Spleen (tissue), 11 donors: ENCODE measurements around the gene MBNL3. TPM values are rescaled to one million over a fixed set of nuclear protein-coding genes. Genes with fewer than 3 reads are reported as not detected.

Experiments used
- DNase-seq: peaks from one replicate; pipeline ENCODE4 v3.0.0-alpha.2; 2020
- H3K27ac ChIP-seq, 8 donors: fragments of 200-600 bp; sonication (generic) in 7 of 8; 1 replicate in 4 of 8; 2 replicates in 4 of 8; pipeline versions ENCODE4 v1.5.0 to v1.8.0; 2016 to 2021; ENCODE audit warnings: inconsistent platforms in 4 of 8, mild to moderate bottlenecking in 4 of 8, moderate library complexity in 1 of 8
- H3K27me3 ChIP-seq, 7 donors: fragments of 200-600 bp; sonication (generic) in 6 of 7; replicated peaks in 1 of 7; 1 replicate in 4 of 7; 2 replicates in 3 of 7; pipeline versions ENCODE4 v1.5.0 to v1.8.0; 2016 to 2021; ENCODE audit warnings: inconsistent platforms in 3 of 7, mild to moderate bottlenecking in 1 of 7
- H3K36me3 ChIP-seq, 6 donors: fragments of 200-600 bp; sonication (generic) in 5 of 6; 1 replicate in 4 of 6; 2 replicates in 2 of 6; pipeline versions ENCODE4 v1.5.0 to v1.8.0; 2016 to 2021; ENCODE audit warnings: inconsistent platforms in 2 of 6
- H3K4me1 ChIP-seq, 6 donors: fragments of 200-600 bp; sonication (generic) in 5 of 6; 1 replicate in 3 of 6; 2 replicates in 3 of 6; pipeline versions ENCODE4 v1.5.0 to v1.8.0; 2016 to 2021; ENCODE audit warnings: inconsistent platforms in 3 of 6
- H3K4me3 ChIP-seq, 8 donors: fragments of 200-600 bp; sonication (generic) in 7 of 8; 1 replicate in 4 of 8; 2 replicates in 4 of 8; pipeline versions ENCODE4 v1.5.0 to v1.8.0; 2016 to 2021; ENCODE audit warnings: inconsistent platforms in 4 of 8, mild to moderate bottlenecking in 4 of 8, moderate library complexity in 2 of 8
- H3K9me3 ChIP-seq, 8 donors: fragments of 200-600 bp; sonication (generic) in 7 of 8; 1 replicate in 4 of 8; 2 replicates in 4 of 8; pipeline versions ENCODE4 v1.5.0 to v1.8.0; 2016 to 2021; ENCODE audit warnings: inconsistent platforms in 4 of 8
- POLR2A ChIP-seq, 3 donors: fragments of 450-650 bp; IDR thresholded peaks; one replicate each; pipeline ENCODE4 v1.5.1; 2017; ENCODE audit warnings: antibody characterized with exemption in 3 of 3, mild to moderate bottlenecking in 1 of 3
- POLR2AphosphoS5 ChIP-seq, 3 donors: sonication (generic); formaldehyde crosslinking; IDR thresholded peaks; one replicate each; pipeline ENCODE4 v1.5.1; 2017; ENCODE audit warnings: antibody characterized with exemption in 3 of 3
- WGBS, 5 donors: extraction: QIAGEN DNeasy Blood & Tissue Kit in 3 of 5; methylation state at CpG; one replicate each; pipeline versions ENCODE4 v1.1.5 to v1.1.7; 2013 to 2018; 5-methylcytosine and 5-hydroxymethylcytosine counted together
- intact Hi-C: fragments of 100-400 bp; cut with DNase I; formaldehyde crosslinking; loops from one replicate; pipeline ENCODE4 v1.15.0; 2023; ENCODE audit warnings: low total_unique reads
- polyA plus RNA-seq, 3 donors: library from polyadenylated mRNA; stranded (reverse); fragments of 200-250 nt; gene quantifications; one replicate each; pipeline ENCODE4 v1.2.1, GENCODE V29; 2013
- total RNA-seq, 7 donors: library from RNA; depleted of rRNA in 3 of 7; stranded (reverse); fragments of >200 nt in 3 of 7; fragmentation: NEBNext Ultra II Directional in 4 of 7; extraction: Animal tissue kit (Norgen Biotek cat#: 25700) in 4 of 7; gene quantifications; one replicate each; pipeline versions ENCODE4 v1.1.0 to v1.2.1, GENCODE V29; 2016 to 2021
- TF ChIP-seq, protein P1 (sequence below), 11 experiments: fragments of 200-600 bp in 7 of 11; fragments of 450-650 bp in 4 of 11; sonication (generic) in 4 of 11; IDR thresholded peaks in 8 of 11; conservative IDR thresholded peaks in 3 of 11; 1 replicate in 7 of 11; 2 replicates in 4 of 11; pipeline versions ENCODE4 v1.4.0 to v1.8.0; 2016 to 2021; ENCODE audit warnings: antibody characterized with exemption in 11 of 11, inconsistent platforms in 4 of 11, mild to moderate bottlenecking in 1 of 11
- donor health status: healthy with polysubstance abuse.
- donor health status: DM: no; HTN: no; CAD: no; lungs with moderate emphysema.
- donor health status: DM: no; HTN: no; CAD: no.
- donor health status: Bipolar disorder and iron deficiency.
- donor health status: healthy.
- donor health status: DM: no; HTN: no; CAD: no.
- donor health status: DM: yes; HTN: yes; CAD: no.

The MBNL3 gene
- total and polyA plus RNA-seq, 10 donors: 5.0 to 67.2 (median 37.6) TPM

DNA sequence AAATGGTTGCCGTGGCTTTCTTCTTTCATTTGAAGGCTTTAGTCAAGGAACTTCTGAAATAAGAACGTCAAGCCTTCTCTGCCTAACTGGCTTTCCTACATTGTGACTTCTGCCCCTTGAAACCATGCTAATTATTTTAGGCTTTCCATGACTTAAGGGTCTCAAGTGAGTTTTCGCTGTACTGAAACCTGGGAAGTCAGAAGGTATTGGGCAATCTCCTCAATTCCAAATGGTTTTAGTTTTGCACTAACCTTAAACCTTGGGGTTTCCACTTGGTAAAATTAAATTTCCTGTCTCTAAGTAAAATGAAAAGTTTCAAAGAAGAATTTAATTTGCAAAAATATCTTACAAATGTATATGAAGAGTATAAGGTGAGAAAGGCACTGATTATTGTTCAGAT lies 73.8 kb downstream of the MBNL3 start:
- H3K36me3 ChIP-seq: no peaks in the 10 kb centered on the region
- H3K27me3 ChIP-seq: peaks cover 0 to 4% (median 0%) of the 10 kb centered on the region in 7 donors
- no peak for DNase-seq
- intact Hi-C loops: no loop called here
- H3K27ac ChIP-seq: no peak overlapping the region
- H3K9me3 ChIP-seq: no peaks in the 10 kb centered on the region
- WGBS, 5 donors: 68 to 95% (median 83%) methylated on average over 3 of the region's 3 CpGs
- H3K4me1 ChIP-seq: no peaks in the 10 kb centered on the region
- H3K4me3 ChIP-seq: no peak overlapping the region
- no peak for TF ChIP-seq POLR2AphosphoS5 (IDR thresholded peaks at IDR 0.05)

DNA sequence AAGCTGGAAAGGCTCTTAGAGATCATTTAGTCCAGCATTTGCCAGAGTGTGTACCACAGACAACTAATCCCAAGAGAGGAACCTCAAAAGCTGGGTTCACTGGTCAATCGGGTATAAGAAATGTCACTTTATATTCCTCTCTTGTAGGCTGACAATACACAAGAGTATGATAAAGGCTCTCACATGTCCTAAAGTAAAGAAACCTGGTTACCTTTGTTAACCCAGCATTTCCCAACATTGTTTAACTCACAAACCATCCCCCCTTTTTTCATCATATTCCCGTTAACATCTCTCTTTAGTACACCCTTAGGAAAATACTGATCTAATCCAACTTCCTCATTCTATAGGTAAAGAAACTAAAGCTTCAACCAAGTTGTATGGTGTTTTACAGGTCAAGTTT lies 74.4 kb downstream of the MBNL3 start:
- intact Hi-C loops: no loop called here
- no peak for TF ChIP-seq POLR2AphosphoS5 (IDR thresholded peaks at IDR 0.05)
- TF ChIP-seq POLR2A (IDR thresholded peaks at IDR 0.05): no peak
- TF ChIP-seq, protein P1, sequence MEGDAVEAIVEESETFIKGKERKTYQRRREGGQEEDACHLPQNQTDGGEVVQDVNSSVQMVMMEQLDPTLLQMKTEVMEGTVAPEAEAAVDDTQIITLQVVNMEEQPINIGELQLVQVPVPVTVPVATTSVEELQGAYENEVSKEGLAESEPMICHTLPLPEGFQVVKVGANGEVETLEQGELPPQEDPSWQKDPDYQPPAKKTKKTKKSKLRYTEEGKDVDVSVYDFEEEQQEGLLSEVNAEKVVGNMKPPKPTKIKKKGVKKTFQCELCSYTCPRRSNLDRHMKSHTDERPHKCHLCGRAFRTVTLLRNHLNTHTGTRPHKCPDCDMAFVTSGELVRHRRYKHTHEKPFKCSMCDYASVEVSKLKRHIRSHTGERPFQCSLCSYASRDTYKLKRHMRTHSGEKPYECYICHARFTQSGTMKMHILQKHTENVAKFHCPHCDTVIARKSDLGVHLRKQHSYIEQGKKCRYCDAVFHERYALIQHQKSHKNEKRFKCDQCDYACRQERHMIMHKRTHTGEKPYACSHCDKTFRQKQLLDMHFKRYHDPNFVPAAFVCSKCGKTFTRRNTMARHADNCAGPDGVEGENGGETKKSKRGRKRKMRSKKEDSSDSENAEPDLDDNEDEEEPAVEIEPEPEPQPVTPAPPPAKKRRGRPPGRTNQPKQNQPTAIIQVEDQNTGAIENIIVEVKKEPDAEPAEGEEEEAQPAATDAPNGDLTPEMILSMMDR (IDR thresholded peaks at IDR 0.05 in 8 of 11, conservative IDR thresholded peaks at IDR 0.05 in 3 of 11): no peak

DNA sequence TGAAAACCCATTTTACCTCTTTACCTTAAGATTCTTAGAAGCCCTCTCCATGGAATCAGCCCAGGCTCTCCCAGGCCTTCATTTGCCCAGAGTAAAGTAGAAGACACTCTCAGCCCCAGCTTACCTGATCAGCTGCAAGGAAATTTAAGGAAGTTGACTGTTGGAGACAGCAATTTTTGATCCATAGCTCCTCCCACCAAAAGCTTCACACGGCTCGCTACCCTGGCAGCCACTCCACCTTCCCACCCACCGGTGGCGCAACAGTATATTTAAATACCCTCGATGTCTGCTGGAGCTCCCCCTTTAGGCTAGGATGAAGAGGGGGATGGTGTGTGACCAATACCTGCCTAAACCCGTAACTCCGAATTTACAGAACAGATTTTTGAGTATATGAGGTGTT lies 75.4 kb downstream of the MBNL3 start:
- TF ChIP-seq, protein P1 (IDR thresholded peaks at IDR 0.05 in 8 of 11, conservative IDR thresholded peaks at IDR 0.05 in 3 of 11): no peak
- no peak for TF ChIP-seq POLR2AphosphoS5 (IDR thresholded peaks at IDR 0.05)
- no peak for TF ChIP-seq POLR2A (IDR thresholded peaks at IDR 0.05)
- Histone ChIP-seq H3K27me3 (peaks cover 0 to 4% (median 0%) of the 10 kb centered on the region in 7 donors), H3K9me3 (no peaks in the 10 kb centered on the region), H3K4me1 (no peaks in the 10 kb centered on the region), H3K27ac (no peak overlapping the region), H3K4me3 (no peak overlapping the region), H3K36me3 (no peaks in the 10 kb centered on the region)
- intact Hi-C loops: no loop called here
- WGBS, 5 donors: 51 to 79% (median 73%) methylated on average over 7 of the region's 7 CpGs
- no peak for DNase-seq

More for the DNA sequence above, 74.4 kb downstream of the MBNL3 start:
- WGBS, 5 donors: 82 to 95% (median 84%) methylated on average over 2 of the region's 2 CpGs
- Histone ChIP-seq H3K36me3 (no peaks in the 10 kb centered on the region), H3K4me3 (no peak overlapping the region), H3K27ac (no peak overlapping the region), H3K4me1 (no peaks in the 10 kb centered on the region), H3K9me3 (no peaks in the 10 kb centered on the region), H3K27me3 (peaks cover 0 to 4% (median 0%) of the 10 kb centered on the region in 7 donors)
- no peak for DNase-seq

DNA sequence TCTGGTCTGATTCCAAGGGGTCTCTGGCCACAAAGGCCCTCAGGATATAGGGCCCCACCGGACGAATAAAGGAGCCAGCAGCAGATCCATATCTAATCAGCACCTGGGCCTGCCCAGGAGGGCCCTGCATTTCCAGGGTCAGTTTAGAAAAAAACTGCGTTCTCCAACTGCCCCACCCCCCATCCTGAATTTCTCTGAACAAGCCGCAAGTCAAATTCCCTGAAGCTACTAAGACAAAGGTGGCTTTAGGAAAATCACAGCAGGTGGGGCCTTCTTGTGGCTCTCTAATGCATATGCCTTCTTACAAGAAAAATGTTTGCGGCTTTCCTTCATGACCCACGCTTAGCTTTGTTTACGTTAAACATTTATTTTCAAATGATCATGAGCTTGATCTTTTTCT lies 76.6 kb downstream of the MBNL3 start:
- H3K4me3 ChIP-seq: no peak overlapping the region
- TF ChIP-seq, protein P1 (IDR thresholded peaks at IDR 0.05 in 8 of 11, conservative IDR thresholded peaks at IDR 0.05 in 3 of 11): no peak
- no peak for TF ChIP-seq POLR2A (IDR thresholded peaks at IDR 0.05)
- TF ChIP-seq POLR2AphosphoS5 (IDR thresholded peaks at IDR 0.05): no peak
- intact Hi-C loops: no loop called here
- no peaks in the 10 kb centered on the region for H3K36me3 ChIP-seq
- 69 to 94% (median 91%) methylated on average over 6 to 7 of the region's 7 CpGs for WGBS, 5 donors
- H3K27ac ChIP-seq: no peak overlapping the region
- no peaks in the 10 kb centered on the region for H3K9me3 ChIP-seq
- no peak for DNase-seq
- H3K4me1 ChIP-seq: no peaks in the 10 kb centered on the region
- H3K27me3 ChIP-seq: peaks cover 0 to 4% (median 0%) of the 10 kb centered on the region in 7 donors
